IMR-90 (cell line): ENCODE measurements around the gene TSPAN14. TPM values are rescaled to one million over a fixed set of nuclear protein-coding genes. Genes with fewer than 3 reads are reported as not detected.

Experiments
- ATAC-seq: fragments of 200-7000 bp; cut with Tn5 transposase; 2 replicates; pipeline ENCODE4 v1.9.1; 2020; ENCODE audit warnings: low read depth, mild to moderate bottlenecking, moderate library complexity
- BruUV-seq: library from RNA; stranded (reverse); fragments of 400-500 nt; replicated peaks from 2 replicates; lab custom pipeline; 2021; lab: Mats Ljungman, UMichigan
- CTCF ChIA-PET: fragments of 300-600 bp; formaldehyde crosslinking; extraction: SDS; loops from one replicate; lab custom pipeline; 2021; ENCODE audit warnings: antibody characterized with exemption; lab: Yijun Ruan, JAX
- POLR2A ChIA-PET: fragments of 300-600 bp; sonication (Branson Sonifier 250); formaldehyde crosslinking; loops from one replicate; lab custom pipeline; 2022; ENCODE audit warnings: antibody characterized with exemption; ENCODE audit not compliant: unreplicated experiment; lab: Charles Lee
- DNase-seq: peaks from one replicate; pipeline ENCODE4 v3.0.0; 2013
- H2AFZ ChIP-seq: replicated peaks from 2 replicates; pipeline ENCODE3; 2013; ENCODE audit warnings: low read length, mild to moderate bottlenecking; ENCODE audit not compliant: poor library complexity
- H2AK5ac ChIP-seq: 2 replicates; pipeline ENCODE4 v1.6.1; 2013; ENCODE audit warnings: low read depth, low read length, inconsistent platforms
- H2AK9ac ChIP-seq: replicated peaks from 2 replicates; pipeline ENCODE3; 2013; ENCODE audit warnings: mild to moderate bottlenecking, low read depth, low read length, moderate library complexity; ENCODE audit not compliant: poor library complexity
- H2BK120ac ChIP-seq: 2 replicates; pipeline ENCODE4 v1.6.1; 2013; ENCODE audit warnings: low read depth, low read length, inconsistent platforms
- H2BK15ac ChIP-seq: 3 replicates; pipeline ENCODE4 v1.6.1; 2013; ENCODE audit warnings: low read depth, low read length, inconsistent platforms
- H2BK20ac ChIP-seq: 2 replicates; pipeline ENCODE4 v1.6.1; 2013; ENCODE audit warnings: low read depth, mild to moderate bottlenecking, inconsistent platforms, low read length, moderate library complexity
- H2BK5ac ChIP-seq: 2 replicates; pipeline ENCODE4 v1.6.1; 2013; ENCODE audit warnings: mild to moderate bottlenecking, low read depth, low read length, inconsistent platforms; ENCODE audit not compliant: poor library complexity, severe bottlenecking
- H3K14ac ChIP-seq: replicated peaks from 2 replicates; pipeline ENCODE4 v1.6.1; 2013; ENCODE audit warnings: low read depth, low read length, inconsistent platforms
- H3K18ac ChIP-seq: 2 replicates; pipeline ENCODE4 v1.6.1; 2013; ENCODE audit warnings: low read depth, low read length, control low read depth
- H3K23ac ChIP-seq: 2 replicates; pipeline ENCODE4 v1.6.1; 2013; ENCODE audit warnings: low read depth, low read length, inconsistent platforms
- H3K27ac ChIP-seq: 2 replicates; pipeline ENCODE4 v1.5.1; 2013; ENCODE audit warnings: mild to moderate bottlenecking, control low read depth, low read length; ENCODE audit not compliant: insufficient read depth
- H3K27me3 ChIP-seq: 2 replicates; pipeline ENCODE4 v1.6.1; 2013; ENCODE audit warnings: low read length; ENCODE audit not compliant: control insufficient read depth, insufficient read depth
- H3K36me3 ChIP-seq: 2 replicates; pipeline ENCODE4 v1.6.1; 2013; ENCODE audit warnings: low read length, mixed read lengths; ENCODE audit not compliant: control insufficient read depth, insufficient read depth
- H3K4ac ChIP-seq: 2 replicates; pipeline ENCODE4 v1.6.1; 2013; ENCODE audit warnings: low read depth, low read length, inconsistent platforms
- H3K4me1 ChIP-seq: 2 replicates; pipeline ENCODE4 v1.6.1; 2013; ENCODE audit warnings: low read length, mixed read lengths; ENCODE audit not compliant: control insufficient read depth, insufficient read depth
- H3K4me2 ChIP-seq: 2 replicates; pipeline ENCODE4 v1.6.1; 2013; ENCODE audit warnings: low read depth, mild to moderate bottlenecking, control low read depth, low read length, moderate library complexity
- H3K4me3 ChIP-seq: 2 replicates; pipeline ENCODE4 v1.5.1; 2013; ENCODE audit warnings: low read depth, mild to moderate bottlenecking, control low read depth, low read length, moderate library complexity; ENCODE audit not compliant: insufficient read depth
- H3K56ac ChIP-seq: 2 replicates; pipeline ENCODE4 v1.6.1; 2013; ENCODE audit warnings: low read length, inconsistent platforms; ENCODE audit not compliant: insufficient read depth; ENCODE audit errors: extremely low read depth
- H3K79me1 ChIP-seq, 2 experiments: 2 replicates each; pipeline ENCODE4 v1.6.1; 2013; ENCODE audit warnings: low read length in 2 of 2, inconsistent platforms in 1 of 2, low read depth in 1 of 2
- H3K9ac ChIP-seq: 2 replicates; pipeline ENCODE4 v1.6.1; 2013; ENCODE audit warnings: low read depth, low read length, control low read depth
- H3K9me1 ChIP-seq: 2 replicates; pipeline ENCODE4 v1.6.1; 2013; ENCODE audit warnings: low read length, inconsistent platforms; ENCODE audit not compliant: insufficient read depth
- H3K9me3 ChIP-seq: 2 replicates; pipeline ENCODE4 v1.6.1; 2013; ENCODE audit warnings: low read length; ENCODE audit not compliant: control insufficient read depth, insufficient read depth
- H4K20me1 ChIP-seq: 2 replicates; pipeline ENCODE4 v1.6.1; 2013; ENCODE audit warnings: low read length, inconsistent platforms; ENCODE audit not compliant: insufficient read depth
- H4K5ac ChIP-seq: 2 replicates; pipeline ENCODE4 v1.6.1; 2013; ENCODE audit warnings: mild to moderate bottlenecking, low read depth, low read length, control low read depth
- H4K8ac ChIP-seq, 2 experiments: 2 replicates each; pipeline ENCODE4 v1.6.1; 2013; ENCODE audit warnings: low read depth in 2 of 2, low read length in 2 of 2, control low read depth in 1 of 2, inconsistent platforms in 1 of 2
- H4K91ac ChIP-seq: 2 replicates; pipeline ENCODE4 v1.6.1; 2013; ENCODE audit warnings: low read depth, low read length, inconsistent platforms; ENCODE audit not compliant: insufficient read depth
- BHLHE40 ChIP-seq: fragments of 150-350 bp; IDR thresholded peaks from 2 replicates; pipeline ENCODE4 v1.6.1; 2016; ENCODE audit warnings: mild to moderate bottlenecking, low read depth, low read length
- CEBPB ChIP-seq: IDR thresholded peaks from 2 replicates; pipeline ENCODE4 v1.6.1; 2012; ENCODE audit warnings: low read depth, low read length, improper control_type of control experiment
- CHD1 ChIP-seq: IDR thresholded peaks from 2 replicates; pipeline ENCODE4 v1.6.1; 2012; ENCODE audit warnings: low read depth, low read length, improper control_type of control experiment
- ELK1 ChIP-seq: fragments of 150-350 bp; IDR thresholded peaks from 2 replicates; pipeline ENCODE4 v1.6.1; 2016; ENCODE audit warnings: low read depth, mild to moderate bottlenecking, low read length, moderate library complexity, borderline replicate concordance
- FOS ChIP-seq: fragments of 150-350 bp; IDR thresholded peaks from 2 replicates; pipeline ENCODE4 v1.6.1; 2016; ENCODE audit warnings: low read depth, low read length
- MAFK ChIP-seq: IDR thresholded peaks from 2 replicates; pipeline ENCODE4 v1.6.1; 2012; ENCODE audit warnings: low read depth, low read length, improper control_type of control experiment
- MAZ ChIP-seq: IDR thresholded peaks from 2 replicates; pipeline ENCODE4 v1.6.1; 2012; ENCODE audit warnings: low read depth, mild to moderate bottlenecking, low read length, improper control_type of control experiment, moderate library complexity, borderline replicate concordance
- MXI1 ChIP-seq: IDR thresholded peaks from 2 replicates; pipeline ENCODE4 v1.6.1; 2012; ENCODE audit warnings: low read depth, mild to moderate bottlenecking, low read length, moderate library complexity, borderline replicate concordance
- NFE2L2 ChIP-seq: fragments of 150-350 bp; IDR thresholded peaks from 2 replicates; pipeline ENCODE4 v1.6.1; 2016; ENCODE audit warnings: low read depth, mild to moderate bottlenecking, low read length
- POLR2A ChIP-seq: IDR thresholded peaks from 2 replicates; pipeline ENCODE4 v1.6.1; 2012; ENCODE audit warnings: mild to moderate bottlenecking, low read depth, low read length
- RAD21 ChIP-seq: IDR thresholded peaks from 2 replicates; pipeline ENCODE4 v1.6.1; 2012; ENCODE audit warnings: low read length, improper control_type of control experiment
- RCOR1 ChIP-seq: IDR thresholded peaks from 2 replicates; pipeline ENCODE4 v1.6.1; 2012; ENCODE audit warnings: mild to moderate bottlenecking, low read length, improper control_type of control experiment; ENCODE audit not compliant: insufficient replicate concordance
- RFX5 ChIP-seq: IDR thresholded peaks from 2 replicates; pipeline ENCODE4 v1.8.0; 2012; ENCODE audit warnings: low read depth, mild to moderate bottlenecking, low read length, moderate library complexity
- SMC3 ChIP-seq: fragments of 150-350 bp; IDR thresholded peaks from 2 replicates; pipeline ENCODE4 v1.6.1; 2016; ENCODE audit warnings: low read depth, mild to moderate bottlenecking, antibody characterized with exemption, low read length, moderate library complexity
- WGBS, 2 experiments: methylation state at CpG; one replicate each; pipeline versions ENCODE4 v1.1.5 to v1.1.7; 2013; ENCODE audit warnings: missing lambda C conversion rate in 2 of 2; ENCODE audit not compliant: insufficient read length in 1 of 2; ENCODE audit errors: extremely low coverage in 2 of 2; 5-methylcytosine and 5-hydroxymethylcytosine counted together
- dilution Hi-C: fragments of 300-500 bp; cut with HindIII; formaldehyde crosslinking; loops from one replicate; pipeline ENCODE4 v1.14.3; 2018; ENCODE audit warnings: low sequenced_read_pairs; ENCODE audit not compliant: unreplicated experiment
- in situ Hi-C: fragments of 300-500 bp; cut with MboI; formaldehyde crosslinking; loops from 3 replicates; pipeline ENCODE4 v1.14.3; 2019; ENCODE audit warnings: low sequenced_read_pairs, inconsistent platforms, mixed read lengths
- intact Hi-C: fragments of 100-400 bp; cut with micrococcal nuclease; formaldehyde crosslinking; loops from 2 replicates; pipeline ENCODE4 v1.10.0; 2022
- polyA plus RNA-seq, 3 experiments: library from polyadenylated mRNA; depleted of rRNA; stranded (reverse); fragments of >200 nt; gene quantifications; 2 replicates each; pipeline ENCODE4 v1.2.3, GENCODE V29; 2012; ENCODE audit warnings: low replicate concordance in 1 of 3
- total RNA-seq: library from RNA; depleted of rRNA; stranded (reverse); fragments of >200 nt; gene quantifications from 2 replicates; pipeline ENCODE4 v1.2.3, GENCODE V29; 2012
- TF ChIP-seq, protein P1 (sequence below): fragments of 150-350 bp; IDR thresholded peaks from 2 replicates; pipeline ENCODE4 v1.6.1; 2017; ENCODE audit warnings: mild to moderate bottlenecking, antibody characterized with exemption, low read length, low read depth
- TF ChIP-seq, protein P2 (sequence below): conservative IDR thresholded peaks from 2 replicates; pipeline ENCODE4 v1.5.1; 2012; ENCODE audit warnings: mild to moderate bottlenecking, low read depth, low read length, improper control_type of control experiment

The TSPAN14 gene
- total and polyA plus RNA-seq, 2 of the 4 experiments (the other 2 are of a cell fraction), result 18.5 to 43.0 TPM

GRCh38 chr10:80518807-80519360 is 64.8 kb downstream of the TSPAN14 start:
- no peaks in the 10 kb centered on the region for H3K27me3 ChIP-seq
- ATAC-seq (no peak), DNase-seq (no peak)
- H2BK5ac ChIP-seq, result no peak overlapping the region
- no peak overlapping the region for H4K91ac ChIP-seq
- 86% methylated on average over 5 of the region's 7 CpGs; no CpG with 5 or more reads in 1 of the 2 experiments for WGBS, 2 experiments
- CTCF ChIA-PET, result no interaction called here
- H4K5ac ChIP-seq, result no peak overlapping the region
- H3K79me1 ChIP-seq, result no peaks in the 10 kb centered on the region; a peak in 2 of 4 replicates
- no peak overlapping the region for H3K4me3 ChIP-seq
- BruUV-seq, result no TSS peak
- H2BK20ac ChIP-seq, result no peak overlapping the region
- no peak overlapping the region for H3K9ac ChIP-seq
- H3K4me2 ChIP-seq, result no peak overlapping the region
- H3K14ac ChIP-seq, result no peak overlapping the region
- TF ChIP-seq MXI1 (no peak), BHLHE40 (no peak), ELK1 (no peak), FOS (no peak), MAFK (no peak), CHD1 (no peak), SMC3 (no peak), MAZ (no peak), NFE2L2 (no peak), POLR2A (no peak), RAD21 (no peak), CEBPB (no peak), RCOR1 (no peak), RFX5 (no peak)
- TF ChIP-seq, protein P1, sequence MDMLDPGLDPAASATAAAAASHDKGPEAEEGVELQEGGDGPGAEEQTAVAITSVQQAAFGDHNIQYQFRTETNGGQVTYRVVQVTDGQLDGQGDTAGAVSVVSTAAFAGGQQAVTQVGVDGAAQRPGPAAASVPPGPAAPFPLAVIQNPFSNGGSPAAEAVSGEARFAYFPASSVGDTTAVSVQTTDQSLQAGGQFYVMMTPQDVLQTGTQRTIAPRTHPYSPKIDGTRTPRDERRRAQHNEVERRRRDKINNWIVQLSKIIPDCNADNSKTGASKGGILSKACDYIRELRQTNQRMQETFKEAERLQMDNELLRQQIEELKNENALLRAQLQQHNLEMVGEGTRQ, result no peak
- TF ChIP-seq, protein P2, sequence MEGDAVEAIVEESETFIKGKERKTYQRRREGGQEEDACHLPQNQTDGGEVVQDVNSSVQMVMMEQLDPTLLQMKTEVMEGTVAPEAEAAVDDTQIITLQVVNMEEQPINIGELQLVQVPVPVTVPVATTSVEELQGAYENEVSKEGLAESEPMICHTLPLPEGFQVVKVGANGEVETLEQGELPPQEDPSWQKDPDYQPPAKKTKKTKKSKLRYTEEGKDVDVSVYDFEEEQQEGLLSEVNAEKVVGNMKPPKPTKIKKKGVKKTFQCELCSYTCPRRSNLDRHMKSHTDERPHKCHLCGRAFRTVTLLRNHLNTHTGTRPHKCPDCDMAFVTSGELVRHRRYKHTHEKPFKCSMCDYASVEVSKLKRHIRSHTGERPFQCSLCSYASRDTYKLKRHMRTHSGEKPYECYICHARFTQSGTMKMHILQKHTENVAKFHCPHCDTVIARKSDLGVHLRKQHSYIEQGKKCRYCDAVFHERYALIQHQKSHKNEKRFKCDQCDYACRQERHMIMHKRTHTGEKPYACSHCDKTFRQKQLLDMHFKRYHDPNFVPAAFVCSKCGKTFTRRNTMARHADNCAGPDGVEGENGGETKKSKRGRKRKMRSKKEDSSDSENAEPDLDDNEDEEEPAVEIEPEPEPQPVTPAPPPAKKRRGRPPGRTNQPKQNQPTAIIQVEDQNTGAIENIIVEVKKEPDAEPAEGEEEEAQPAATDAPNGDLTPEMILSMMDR, result no peak
- H3K23ac ChIP-seq, result no peak overlapping the region
- intact Hi-C loops (no loop called here), in situ Hi-C loops (no loop called here), dilution Hi-C loops (no loop called here)
- no peak overlapping the region for H2BK15ac ChIP-seq
- no peak overlapping the region for H2BK120ac ChIP-seq
- no peak overlapping the region for H3K27ac ChIP-seq
- H3K56ac ChIP-seq, result no peak overlapping the region
- no peaks in the 10 kb centered on the region for H3K9me3 ChIP-seq
- H2AFZ ChIP-seq, result no peak overlapping the region
- no peaks in the 10 kb centered on the region; the same call in 1 of the 2 replicates for H3K9me1 ChIP-seq
- no peaks in the 10 kb centered on the region for H3K4me1 ChIP-seq
- no peaks in the 10 kb centered on the region for H4K20me1 ChIP-seq
- no peak overlapping the region for H4K8ac ChIP-seq
- no peak overlapping the region for H2AK5ac ChIP-seq
- no peak overlapping the region for H3K4ac ChIP-seq
- H2AK9ac ChIP-seq, result no peak overlapping the region
- POLR2A ChIA-PET, result no interaction called here
- H3K18ac ChIP-seq, result no peak overlapping the region
- peaks cover 43% of the 10 kb centered on the region for H3K36me3 ChIP-seq
